Testis (tissue), 3 donors: Measurements from ENCODE around the gene TBC1D10A. TPM values are rescaled to one million over a fixed set of nuclear protein-coding genes. Genes with fewer than 3 reads are reported as not detected.

Experiments
- DNase-seq: peaks from one replicate; pipeline ENCODE4 v3.0.0-alpha.2; 2019
- H3K27ac ChIP-seq, 2 donors: fragments of 200-600 bp; sonication (generic); one replicate each; pipeline ENCODE4 v1.5.1; 2019
- H3K27me3 ChIP-seq: fragments of 200-600 bp; sonication (generic); one replicate; pipeline ENCODE4 v1.5.1; 2019
- H3K36me3 ChIP-seq: fragments of 200-600 bp; sonication (generic); one replicate; pipeline ENCODE4 v1.5.1; 2017; ENCODE audit warnings: low read depth; ENCODE audit errors: missing control alignments
- H3K4me1 ChIP-seq: fragments of 200-600 bp; sonication (generic); one replicate; pipeline ENCODE4 v1.5.1; 2019
- H3K4me3 ChIP-seq, 2 donors: fragments of 200-600 bp; sonication (generic); one replicate each; pipeline ENCODE4 v1.5.1; 2017 to 2019
- H3K9me3 ChIP-seq: fragments of 200-600 bp; sonication (generic); one replicate; pipeline ENCODE4 v1.5.1; 2017
- POLR2A ChIP-seq: fragments of 450-650 bp; IDR thresholded peaks from one replicate; pipeline ENCODE4 v1.6.1; 2017; ENCODE audit warnings: antibody characterized with exemption, mild to moderate bottlenecking, moderate library complexity
- WGBS, 2 donors: methylation state at CpG; one replicate each; pipeline ENCODE4 v1.1.5; 2018; 5-methylcytosine and 5-hydroxymethylcytosine counted together
- intact Hi-C: fragments of 100-400 bp; cut with DNase I; formaldehyde crosslinking; loops from one replicate; pipeline ENCODE4 v1.15.1; 2023; ENCODE audit warnings: low total_unique reads
- polyA plus RNA-seq: library from polyadenylated mRNA; stranded (reverse); fragments of 350-450 nt; fragmentation: Illumina TruSeq; extraction: RNeasy Lipid Tissue Mini Kit (QIAGEN cat#74804); gene quantifications from one replicate; pipeline ENCODE4 v1.2.3, GENCODE V29; 2014; ENCODE audit warnings: low read depth, low replicate concordance; ENCODE audit not compliant: insufficient read depth
- total RNA-seq, 2 donors: library from RNA; depleted of rRNA; stranded (reverse); fragments of >200 nt; gene quantifications; one replicate each; pipeline ENCODE4 v1.2.3, GENCODE V29; 2016
- TF ChIP-seq, protein P1 (sequence below), 3 experiments: fragments of 450-650 bp in 2 of 3; fragments of 200-600 bp in 1 of 3; sonication (generic) in 1 of 3; IDR thresholded peaks; one replicate each; pipeline ENCODE4 v1.5.1; 2016 to 2019; ENCODE audit warnings: antibody characterized with exemption in 3 of 3, mild to moderate bottlenecking in 2 of 3, moderate library complexity in 1 of 3

Gene TBC1D10A
- total and polyA plus RNA-seq, 3 donors from 2014 or later = 48.4 to 79.1 (median 51.0) TPM

DNA sequence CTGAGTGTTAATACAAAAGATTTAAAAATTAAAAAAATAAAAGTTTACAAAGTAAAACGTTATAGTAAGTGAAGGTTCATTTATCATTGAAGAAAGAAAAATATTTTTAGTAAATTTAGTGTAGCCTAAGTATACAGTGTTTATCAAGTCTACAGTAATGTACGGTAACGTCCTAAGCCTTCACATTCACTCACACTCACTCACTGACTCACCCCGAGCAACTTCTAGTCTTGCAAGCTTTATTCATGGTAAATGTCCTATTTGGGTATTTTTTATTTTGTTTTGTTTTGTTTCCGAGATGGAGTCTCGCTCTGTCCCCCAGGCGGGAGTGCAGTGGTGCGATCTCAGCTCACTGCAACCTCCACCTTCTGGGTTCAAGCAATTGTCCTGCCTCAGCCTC, 46.2 kb downstream of the TBC1D10A start:
- peaks cover 8% of the 10 kb centered on the region for H3K4me1 ChIP-seq

DNA sequence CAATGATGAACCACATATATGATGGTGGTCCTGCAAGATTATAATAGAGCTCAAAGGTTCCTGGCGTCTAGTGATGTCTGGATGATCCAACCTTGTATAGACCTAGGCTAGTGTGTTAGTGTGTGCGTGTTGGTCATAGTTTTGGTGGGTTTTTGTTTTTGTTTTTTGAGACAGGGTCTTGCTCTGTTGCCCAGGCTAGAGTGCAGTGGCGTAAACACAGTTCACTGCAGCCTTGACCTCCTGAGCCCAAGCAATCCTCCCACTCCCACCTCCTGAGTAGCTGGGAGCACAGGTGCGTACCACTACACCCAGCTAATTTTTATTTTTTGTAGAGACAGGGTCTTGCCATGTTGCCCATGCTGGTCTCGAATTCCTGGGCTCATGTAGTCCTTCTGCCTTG, 46.8 kb downstream of the TBC1D10A start:
- Histone ChIP-seq H3K36me3 (no peaks in the 10 kb centered on the region), H3K4me1 (peaks cover 8% of the 10 kb centered on the region), H3K4me3 (no peak overlapping the region), H3K27ac (no peak overlapping the region), H3K27me3 (no peaks in the 10 kb centered on the region), H3K9me3 (no peaks in the 10 kb centered on the region)
- intact Hi-C loops = no loop called here
- WGBS, 2 donors = 94% methylated on average over 5 of the region's 5 CpGs
- TF ChIP-seq POLR2A = no peak
- TF ChIP-seq, protein P1, sequence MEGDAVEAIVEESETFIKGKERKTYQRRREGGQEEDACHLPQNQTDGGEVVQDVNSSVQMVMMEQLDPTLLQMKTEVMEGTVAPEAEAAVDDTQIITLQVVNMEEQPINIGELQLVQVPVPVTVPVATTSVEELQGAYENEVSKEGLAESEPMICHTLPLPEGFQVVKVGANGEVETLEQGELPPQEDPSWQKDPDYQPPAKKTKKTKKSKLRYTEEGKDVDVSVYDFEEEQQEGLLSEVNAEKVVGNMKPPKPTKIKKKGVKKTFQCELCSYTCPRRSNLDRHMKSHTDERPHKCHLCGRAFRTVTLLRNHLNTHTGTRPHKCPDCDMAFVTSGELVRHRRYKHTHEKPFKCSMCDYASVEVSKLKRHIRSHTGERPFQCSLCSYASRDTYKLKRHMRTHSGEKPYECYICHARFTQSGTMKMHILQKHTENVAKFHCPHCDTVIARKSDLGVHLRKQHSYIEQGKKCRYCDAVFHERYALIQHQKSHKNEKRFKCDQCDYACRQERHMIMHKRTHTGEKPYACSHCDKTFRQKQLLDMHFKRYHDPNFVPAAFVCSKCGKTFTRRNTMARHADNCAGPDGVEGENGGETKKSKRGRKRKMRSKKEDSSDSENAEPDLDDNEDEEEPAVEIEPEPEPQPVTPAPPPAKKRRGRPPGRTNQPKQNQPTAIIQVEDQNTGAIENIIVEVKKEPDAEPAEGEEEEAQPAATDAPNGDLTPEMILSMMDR (IDR thresholded peaks at IDR 0.05) = no peak
- no peak for DNase-seq

More for the DNA sequence above, 46.2 kb downstream of the TBC1D10A start:
- TF ChIP-seq, protein P1 (IDR thresholded peaks at IDR 0.05) = no peak
- no peak for TF ChIP-seq POLR2A
- DNase-seq = no peak
- intact Hi-C loops = no loop called here
- Histone ChIP-seq H3K27ac (no peak overlapping the region), H3K4me3 (no peak overlapping the region), H3K27me3 (no peaks in the 10 kb centered on the region), H3K36me3 (no peaks in the 10 kb centered on the region), H3K9me3 (no peaks in the 10 kb centered on the region)
- WGBS, 2 donors = 81 to 86% methylated on average over 8 of the region's 8 CpGs

DNA sequence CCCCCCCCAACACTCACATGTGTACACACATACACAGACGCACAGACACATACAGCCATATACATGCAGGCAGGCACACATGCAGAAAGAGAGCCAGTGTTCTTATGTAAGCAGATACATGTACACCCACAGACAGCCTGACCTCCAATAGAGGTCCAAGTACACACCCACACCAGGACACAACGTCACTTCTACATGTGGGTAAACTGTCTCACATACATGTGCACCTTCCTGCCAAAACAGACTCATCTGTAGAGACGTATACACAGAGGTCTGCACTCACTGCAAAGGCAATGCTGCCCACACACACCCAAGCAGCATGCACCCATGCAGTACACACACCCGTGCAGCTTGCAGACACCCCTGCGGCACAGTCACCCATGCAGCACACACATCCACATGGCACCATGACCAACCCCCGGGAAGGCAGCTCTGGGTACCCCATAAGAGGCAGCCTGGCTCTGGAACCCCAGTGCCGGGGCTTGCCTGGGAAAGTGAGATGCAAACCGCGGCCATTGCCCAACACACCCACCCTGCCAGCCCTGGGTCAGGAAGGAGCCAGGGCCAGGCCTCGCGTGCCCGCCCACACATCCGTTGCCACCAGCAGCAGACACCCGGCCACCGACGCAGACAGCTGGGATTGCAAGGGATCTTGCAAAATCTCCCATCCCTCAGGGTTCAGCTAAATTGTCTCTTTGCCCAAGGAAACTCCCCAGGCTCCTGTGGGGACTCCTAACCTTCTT, 47.5 kb downstream of the TBC1D10A start:
- Histone ChIP-seq H3K9me3 (no peaks in the 10 kb centered on the region), H3K4me3 (no peak overlapping the region), H3K27me3 (no peaks in the 10 kb centered on the region), H3K36me3 (no peaks in the 10 kb centered on the region), H3K4me1 (peaks cover 8% of the 10 kb centered on the region), H3K27ac (no peak overlapping the region)
- DNase-seq = no peak
- TF ChIP-seq, protein P1 (IDR thresholded peaks at IDR 0.05) = no peak
- no peak for TF ChIP-seq POLR2A
- intact Hi-C loops = no loop called here
- 65 to 77% methylated on average over 3 to 16 of the region's 16 CpGs for WGBS, 2 donors

DNA sequence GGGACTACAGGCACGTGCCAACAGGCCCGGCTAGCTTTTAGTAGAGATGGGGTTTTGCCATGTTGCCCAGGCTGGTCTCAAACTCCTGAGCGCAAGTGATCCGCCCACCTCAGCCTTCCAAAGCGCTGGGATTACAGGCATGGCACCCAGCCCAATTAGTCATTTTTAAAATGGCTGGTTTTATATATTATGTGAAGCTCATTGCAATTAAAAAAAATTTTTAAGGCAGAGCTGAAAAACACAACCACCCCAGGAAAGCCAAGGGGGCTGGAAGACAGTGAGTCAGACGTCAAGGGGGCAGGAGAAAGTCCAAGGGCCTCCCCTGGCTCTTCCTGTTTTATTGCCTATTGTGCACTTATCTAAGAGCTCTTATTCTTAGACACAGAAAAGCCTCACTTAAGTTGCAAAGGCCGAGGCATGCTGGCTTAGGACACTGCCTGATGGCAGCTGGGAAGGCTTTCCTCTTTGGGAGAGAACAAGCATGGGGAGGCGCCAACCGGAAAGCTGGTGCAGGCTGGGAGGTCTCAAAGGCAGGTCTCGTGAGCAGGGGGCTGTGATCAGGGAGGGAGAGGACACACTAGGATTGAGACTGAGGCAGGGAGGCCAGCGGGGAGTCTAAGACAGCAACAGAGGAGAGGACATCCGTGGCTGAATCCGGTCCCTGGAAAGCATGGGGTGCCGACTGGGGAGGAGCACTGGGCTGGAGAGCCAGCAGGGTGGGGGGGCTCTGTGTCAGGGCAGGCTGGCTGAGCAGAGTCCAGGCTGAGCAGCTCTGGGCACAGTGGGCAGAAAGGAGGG, 49.0 kb downstream of the TBC1D10A start:
- TF ChIP-seq, protein P1 (IDR thresholded peaks at IDR 0.05) = no peak
- TF ChIP-seq POLR2A = no peak
- no peak for DNase-seq
- H3K4me1 ChIP-seq = peaks cover 8% of the 10 kb centered on the region
- peak overlapping the region in 1 of 2 donors; percentile 42 for H3K27ac ChIP-seq
- H3K27me3 ChIP-seq = no peaks in the 10 kb centered on the region
- no peaks in the 10 kb centered on the region for H3K36me3 ChIP-seq
- H3K4me3 ChIP-seq = no peak overlapping the region
- intact Hi-C loops = no loop called here
- H3K9me3 ChIP-seq = no peaks in the 10 kb centered on the region
- 55 to 57% methylated on average over 14 of the region's 14 CpGs for WGBS, 2 donors
